HUES64 (cell line): Measurements from ENCODE around the gene COL23A1.
A peak's percentile ranks its signal among the peaks of the same experiment; 100 is the strongest.

Experiments
- H3K27ac ChIP-seq: 2 replicates; pipeline ENCODE4 v1.7.0; 2013; ENCODE audit warnings: low read depth, low read length, inconsistent platforms
- H3K27me3 ChIP-seq: 2 replicates; pipeline ENCODE4 v1.6.1; 2013; ENCODE audit warnings: mild to moderate bottlenecking, low read length; ENCODE audit not compliant: insufficient read depth
- H3K36me3 ChIP-seq: 2 replicates; pipeline ENCODE4 v1.6.1; 2013; ENCODE audit warnings: mild to moderate bottlenecking, low read length; ENCODE audit not compliant: insufficient read depth
- H3K4me1 ChIP-seq: 2 replicates; pipeline ENCODE4 v1.6.1; 2013; ENCODE audit warnings: mild to moderate bottlenecking, low read length, moderate library complexity; ENCODE audit not compliant: insufficient read depth
- H3K4me3 ChIP-seq: 2 replicates; pipeline ENCODE4 v1.5.1; 2013; ENCODE audit warnings: mild to moderate bottlenecking, low read length, moderate library complexity
- H3K9ac ChIP-seq: 2 replicates; pipeline ENCODE4 v1.6.1; 2013; ENCODE audit warnings: mild to moderate bottlenecking, low read depth, low read length
- H3K9me3 ChIP-seq: 2 replicates; pipeline ENCODE4 v1.6.1; 2013; ENCODE audit warnings: low read depth, low read length; ENCODE audit not compliant: insufficient read depth
- WGBS: fragments of 150-250, 120-280 bp; methylation state at CpG from one replicate; pipeline ENCODE4 v1.1.7; 2013; ENCODE audit warnings: missing lambda C conversion rate; 5-methylcytosine and 5-hydroxymethylcytosine counted together

Gene COL23A1

GRCh38 chr5:178349625-178350353, 240.4 kb downstream of the COL23A1 start:
- Histone ChIP-seq H3K4me3 (no peak overlapping the region), H3K9me3 (no peaks in the 10 kb centered on the region), H3K27me3 (no peaks in the 10 kb centered on the region), H3K27ac (no peak overlapping the region), H3K36me3 (no peaks in the 10 kb centered on the region), H3K9ac (no peak overlapping the region), H3K4me1 (peaks cover 13% of the 10 kb centered on the region)
- WGBS = 94% methylated on average over 8 of the region's 8 CpGs

- no peak overlapping the region for H3K27ac ChIP-seq
- H3K27me3 ChIP-seq = no peaks in the 10 kb centered on the region
- no peak overlapping the region for H3K9ac ChIP-seq
- 87% methylated on average over 13 of the region's 13 CpGs for WGBS
- H3K4me3 ChIP-seq = no peak overlapping the region
- peaks cover 12% of the 10 kb centered on the region for H3K4me1 ChIP-seq
- H3K9me3 ChIP-seq = no peaks in the 10 kb centered on the region
- H3K36me3 ChIP-seq = no peaks in the 10 kb centered on the region
Observed at GRCh38 chr5:178349075-178349511, 241.1 kb downstream of the COL23A1 start.

- WGBS = 76% methylated on average over 15 of the region's 15 CpGs
- H3K9me3 ChIP-seq = no peaks in the 10 kb centered on the region
- H3K4me3 ChIP-seq = no peak overlapping the region
- H3K4me1 ChIP-seq = peaks cover 6% of the 10 kb centered on the region
- H3K27ac ChIP-seq = no peak overlapping the region
- H3K9ac ChIP-seq = 0 out of 2 replicates have a peak overlapping the region, but pooled peaks have one; percentile 26
- H3K36me3 ChIP-seq = no peaks in the 10 kb centered on the region
- H3K27me3 ChIP-seq = no peaks in the 10 kb centered on the region
Observed at GRCh38 chr5:178348356-178349074, 241.7 kb downstream of the COL23A1 start.

- H3K4me1 ChIP-seq = peaks cover 5% of the 10 kb centered on the region
- 0 out of 2 replicates have a peak overlapping the region, but pooled peaks have one; percentile 26 for H3K9ac ChIP-seq
- H3K27me3 ChIP-seq = no peaks in the 10 kb centered on the region
- 89% methylated on average over 11 of the region's 11 CpGs for WGBS
- H3K9me3 ChIP-seq = no peaks in the 10 kb centered on the region
- H3K27ac ChIP-seq = no peak overlapping the region
- H3K36me3 ChIP-seq = no peaks in the 10 kb centered on the region
- H3K4me3 ChIP-seq = no peak overlapping the region
Observed at GRCh38 chr5:178347956-178348355, 242.2 kb downstream of the COL23A1 start.

GRCh38 chr5:178346607-178347334, 243.4 kb downstream of the COL23A1 start:
- H3K27me3 ChIP-seq = no peaks in the 10 kb centered on the region
- H3K27ac ChIP-seq = no peak overlapping the region
- no peak overlapping the region for H3K4me3 ChIP-seq
- WGBS = 95% methylated on average over 20 of the region's 20 CpGs
- no peaks in the 10 kb centered on the region for H3K9me3 ChIP-seq
- H3K36me3 ChIP-seq = no peaks in the 10 kb centered on the region
- H3K4me1 ChIP-seq = peaks cover 5% of the 10 kb centered on the region
- no peak overlapping the region for H3K9ac ChIP-seq

GRCh38 chr5:178343306-178343705, 246.9 kb downstream of the COL23A1 start:
- WGBS = 97% methylated on average over 3 of the region's 6 CpGs
- Histone ChIP-seq H3K36me3 (no peaks in the 10 kb centered on the region), H3K9me3 (no peaks in the 10 kb centered on the region), H3K27me3 (no peaks in the 10 kb centered on the region), H3K4me1 (peaks cover 2% of the 10 kb centered on the region; the same call in 1 of the 2 replicates), H3K9ac (no peak overlapping the region), H3K4me3 (no peak overlapping the region), H3K27ac (no peak overlapping the region)

- Histone ChIP-seq H3K27ac (no peak overlapping the region), H3K9me3 (no peaks in the 10 kb centered on the region), H3K4me3 (no peak overlapping the region), H3K4me1 (peaks cover 2% of the 10 kb centered on the region; the same call in 1 of the 2 replicates), H3K36me3 (no peaks in the 10 kb centered on the region), H3K9ac (no peak overlapping the region), H3K27me3 (no peaks in the 10 kb centered on the region)
- WGBS = 95% methylated on average over 10 of the region's 10 CpGs
Observed at GRCh38 chr5:178341851-178342140, 248.4 kb downstream of the COL23A1 start.

- H3K9me3 ChIP-seq = no peaks in the 10 kb centered on the region
- H3K4me1 ChIP-seq = peaks cover 4% of the 10 kb centered on the region; the same call in 1 of the 2 replicates
- no peaks in the 10 kb centered on the region for H3K27me3 ChIP-seq
- H3K9ac ChIP-seq = no peak overlapping the region
- 93% methylated on average over 15 of the region's 15 CpGs for WGBS
- no peak overlapping the region for H3K27ac ChIP-seq
- no peaks in the 10 kb centered on the region for H3K36me3 ChIP-seq
- no peak overlapping the region for H3K4me3 ChIP-seq
Observed at GRCh38 chr5:178341091-178341850, 248.9 kb downstream of the COL23A1 start.

- 97% methylated on average over 9 of the region's 9 CpGs for WGBS
- Histone ChIP-seq H3K27me3 (no peaks in the 10 kb centered on the region), H3K9ac (no peak overlapping the region), H3K4me3 (no peak overlapping the region), H3K4me1 (peaks cover 4% of the 10 kb centered on the region; the same call in 1 of the 2 replicates), H3K36me3 (no peaks in the 10 kb centered on the region), H3K27ac (no peak overlapping the region), H3K9me3 (no peaks in the 10 kb centered on the region)
Observed at GRCh38 chr5:178340637-178341036, 249.6 kb downstream of the COL23A1 start.

- H3K4me1 ChIP-seq = peaks cover 4% of the 10 kb centered on the region; the same call in 1 of the 2 replicates
- no peaks in the 10 kb centered on the region for H3K27me3 ChIP-seq
- no peaks in the 10 kb centered on the region for H3K36me3 ChIP-seq
- no peak overlapping the region for H3K9ac ChIP-seq
- no peak overlapping the region for H3K4me3 ChIP-seq
- WGBS = 92% methylated on average over 7 of the region's 7 CpGs
- no peaks in the 10 kb centered on the region for H3K9me3 ChIP-seq
- no peak overlapping the region for H3K27ac ChIP-seq
Observed at GRCh38 chr5:178340187-178340586, 250.0 kb downstream of the COL23A1 start.
